Endothelial cell of umbilical vein (primary cell): ENCODE measurements around the gene COL23A1. TPM values are rescaled to one million over a fixed set of nuclear protein-coding genes. Genes with fewer than 3 reads are reported as not detected.

Experiments
- BruUV-seq: library from RNA; stranded (reverse); fragments of 400-500 nt; replicated peaks from 2 replicates; lab custom pipeline; 2021; lab: Mats Ljungman, UMichigan
- CTCF ChIA-PET: fragments of 300-600, 350-600 bp; sonication (Branson Sonifier 250); formaldehyde crosslinking; loops from one replicate; lab custom pipeline; 2021; ENCODE audit warnings: antibody characterized with exemption, inconsistent platforms; lab: Charles Lee
- POLR2A ChIA-PET: fragments of 300-600, 350-600 bp; sonication (Branson Sonifier 250); formaldehyde crosslinking; loops from one replicate; lab custom pipeline; 2021; ENCODE audit warnings: antibody characterized with exemption, inconsistent platforms; lab: Charles Lee
- DNase-seq: peaks from one replicate; pipeline ENCODE4 v3.0.0-alpha.2; 2011; ENCODE audit warnings: low read depth, low spot score
- FAIRE-seq: peaks from 2 replicates; lab custom pipeline; 2011; peaks lifted over from hg19 to GRCh38; lab: Jason Lieb, UNC
- H2AFZ ChIP-seq: 2 replicates; pipeline ENCODE4 v1.6.0; 2012; ENCODE audit warnings: low read depth, low read length, control low read depth, inconsistent platforms
- H3K27ac ChIP-seq: 2 replicates; pipeline ENCODE4 v1.5.1; 2011; ENCODE audit warnings: low read depth, mild to moderate bottlenecking, control low read depth, low read length, moderate library complexity; ENCODE audit not compliant: insufficient read depth
- H3K27me3 ChIP-seq, 2 experiments: 2 replicates each; pipeline versions ENCODE4 v1.6.0 to v1.6.1; 2011; ENCODE audit warnings: low read length in 2 of 2, mixed read lengths in 1 of 2; ENCODE audit not compliant: control insufficient read depth in 2 of 2, insufficient read depth in 2 of 2
- H3K36me3 ChIP-seq, 2 experiments: 2 replicates in 1 of 2; 3 replicates in 1 of 2; pipeline ENCODE4 v1.5.1; 2011; ENCODE audit warnings: low read length in 2 of 2, mild to moderate bottlenecking in 1 of 2, moderate library complexity in 1 of 2; ENCODE audit not compliant: control insufficient read depth in 2 of 2, insufficient read depth in 2 of 2; ENCODE audit errors: extremely low read depth in 1 of 2
- H3K4me1 ChIP-seq: 3 replicates; pipeline ENCODE4 v1.5.1; 2011; ENCODE audit warnings: mild to moderate bottlenecking, low read length; ENCODE audit not compliant: control insufficient read depth, insufficient read depth; ENCODE audit errors: extremely low read depth
- H3K4me2 ChIP-seq: 2 replicates; pipeline ENCODE4 v1.6.1; 2011; ENCODE audit warnings: low read length, control low read depth, mixed read lengths; ENCODE audit not compliant: insufficient read depth
- H3K4me3 ChIP-seq, 3 experiments: fragments of 200-600 bp in 1 of 3; sonication (generic), shearing (Covaris generic) in 1 of 3; replicated peaks in 1 of 3; 2 replicates each; pipeline ENCODE4 v1.5.1; 2011 to 2016; ENCODE audit warnings: control low read depth in 3 of 3, low read length in 3 of 3, mild to moderate bottlenecking in 2 of 3, inconsistent platforms in 1 of 3, low read depth in 1 of 3, moderate library complexity in 1 of 3; ENCODE audit not compliant: insufficient read depth in 1 of 3
- H3K79me2 ChIP-seq: 2 replicates; pipeline ENCODE4 v1.6.0; 2012; ENCODE audit warnings: low read length, inconsistent platforms; ENCODE audit not compliant: control insufficient read depth, insufficient read depth
- H3K9ac ChIP-seq: replicated peaks from 2 replicates; pipeline ENCODE3; 2011; ENCODE audit warnings: low read length, control low read depth; ENCODE audit not compliant: insufficient read depth; ENCODE audit errors: extremely low read depth
- H3K9me1 ChIP-seq: replicated peaks from 3 replicates; pipeline ENCODE4 v1.6.0; 2011; ENCODE audit warnings: mild to moderate bottlenecking, low read length; ENCODE audit not compliant: control insufficient read depth, insufficient read depth; ENCODE audit errors: extremely low read depth
- H3K9me3 ChIP-seq: replicated peaks from 2 replicates; pipeline ENCODE4 v1.5.1; 2012; ENCODE audit warnings: low read length, inconsistent platforms; ENCODE audit not compliant: control insufficient read depth, insufficient read depth
- H4K20me1 ChIP-seq: replicated peaks from 2 replicates; pipeline ENCODE3; 2011; ENCODE audit warnings: mild to moderate bottlenecking, low read length; ENCODE audit not compliant: control insufficient read depth, insufficient read depth; ENCODE audit errors: extremely low read depth
- EZH2 ChIP-seq: IDR thresholded peaks from 2 replicates; pipeline ENCODE4 v1.6.1; 2012; ENCODE audit warnings: borderline replicate concordance, low read depth, mild to moderate bottlenecking, moderate library complexity, low read length, inconsistent platforms; ENCODE audit not compliant: severe bottlenecking
- FOS ChIP-seq: IDR thresholded peaks from 2 replicates; pipeline ENCODE4 v1.6.1; 2011; ENCODE audit warnings: mild to moderate bottlenecking, low read length, moderate library complexity, borderline replicate concordance; ENCODE audit not compliant: insufficient read depth
- GATA2 ChIP-seq: IDR thresholded peaks from 2 replicates; pipeline ENCODE4 v1.7.0; 2011; ENCODE audit warnings: low read depth, mild to moderate bottlenecking, moderate library complexity, mixed read lengths, low read length; ENCODE audit not compliant: insufficient read length, insufficient read depth
- JUN ChIP-seq: IDR thresholded peaks from 2 replicates; pipeline ENCODE4 v1.6.1; 2011; ENCODE audit warnings: borderline replicate concordance, low read depth; ENCODE audit not compliant: insufficient read length, insufficient read depth
- MAX ChIP-seq: IDR thresholded peaks from 2 replicates; pipeline ENCODE4 v1.6.1; 2011; ENCODE audit not compliant: insufficient read depth, insufficient read length
- MYC ChIP-seq: IDR thresholded peaks from one replicate; pipeline ENCODE4 v1.6.1; 2011; ENCODE audit warnings: mild to moderate bottlenecking, low read depth, low read length
- POLR2A ChIP-seq: IDR thresholded peaks from 2 replicates; pipeline ENCODE4 v1.6.1; 2012; ENCODE audit warnings: low read depth, mild to moderate bottlenecking, control low read depth, low read length
- POLR2AphosphoS5 ChIP-seq: IDR thresholded peaks from 2 replicates; pipeline ENCODE4 v1.6.1; 2012; ENCODE audit warnings: low read depth, mild to moderate bottlenecking, control low read depth, low read length, moderate library complexity; ENCODE audit not compliant: insufficient read depth
- dilution Hi-C: fragments of 300-500 bp; cut with MboI; formaldehyde crosslinking; loops from one replicate; pipeline ENCODE4 v1.15.0; 2019; ENCODE audit warnings: low sequenced_read_pairs; ENCODE audit not compliant: extremely low pct_ligation_motif_present
- intact Hi-C: fragments of 100-400 bp; cut with micrococcal nuclease; formaldehyde crosslinking; loops from one replicate; pipeline ENCODE4 v1.10.0; 2022
- polyA plus RNA-seq, 4 experiments: library from polyadenylated mRNA; depleted of rRNA in 3 of 4; stranded (reverse) in 3 of 4; unstranded in 1 of 4; fragments of >200 nt; gene quantifications; 2 replicates each; pipeline versions ENCODE4 v1.2.1 to v1.2.3, GENCODE V29; 2011 to 2012; ENCODE audit warnings: missing spikeins in 1 of 4
- total RNA-seq: library from RNA; stranded (reverse); gene quantifications from 2 replicates; pipeline ENCODE4 v1.2.3, GENCODE V29; 2021
- TF ChIP-seq, protein P1 (sequence below), 2 donors: IDR thresholded peaks; 1 replicate in 1 of 2; 2 replicates in 1 of 2; pipeline ENCODE4 v1.5.1; 2011; ENCODE audit warnings: low read length in 2 of 2, mild to moderate bottlenecking in 2 of 2, moderate library complexity in 2 of 2, control low read depth in 1 of 2, inconsistent platforms in 1 of 2, low read depth in 1 of 2; ENCODE audit not compliant: insufficient read depth in 1 of 2; ENCODE audit errors: extremely low read depth in 1 of 2

The COL23A1 gene
- total and polyA plus RNA-seq, 2 donors (not counting 3 experiments of a cell fraction or from before 2014, with no cell fraction given), result not detected

DNA sequence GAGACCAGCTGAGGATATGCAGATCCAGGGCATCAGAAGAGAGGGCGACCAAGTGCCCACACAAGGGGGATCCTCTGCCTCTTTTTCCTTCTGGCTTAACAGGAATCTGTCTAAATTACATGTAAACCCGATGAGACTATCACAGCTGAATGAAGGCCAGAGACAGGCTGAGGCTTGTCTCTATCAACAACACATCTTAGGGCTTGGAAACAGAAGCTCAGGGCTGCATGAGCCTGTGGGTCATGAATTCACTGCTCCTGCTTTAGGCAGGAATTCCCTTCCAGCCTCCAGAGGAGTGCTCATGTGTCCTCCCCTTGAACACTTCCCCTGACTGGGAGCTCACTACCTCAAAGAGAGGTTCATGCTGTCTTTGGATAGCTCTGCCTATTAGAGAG lies 251.4 kb downstream of the COL23A1 start:
- ChIA-PET CTCF (no interaction called here), POLR2A (no interaction called here)
- Histone ChIP-seq H3K4me1 (no peaks in the 10 kb centered on the region), H3K4me3 (no peak overlapping the region), H2AFZ (no peak overlapping the region), H3K79me2 (no peaks in the 10 kb centered on the region), H4K20me1 (no peaks in the 10 kb centered on the region), H3K4me2 (no peak overlapping the region), H3K9me3 (no peaks in the 10 kb centered on the region), H3K9ac (no peak overlapping the region), H3K9me1 (no peaks in the 10 kb centered on the region), H3K27me3 (no peaks in the 10 kb centered on the region), H3K27ac (no peak overlapping the region), H3K36me3 (no peaks in the 10 kb centered on the region)
- intact Hi-C loops (no loop called here), dilution Hi-C loops (no loop called here)
- DNase-seq, result no peak
- no peak for FAIRE-seq
- no peak for TF ChIP-seq EZH2
- TF ChIP-seq MYC, result no peak
- no peak for TF ChIP-seq GATA2
- no peak for TF ChIP-seq POLR2A
- no peak for TF ChIP-seq POLR2AphosphoS5
- no peak for TF ChIP-seq MAX
- TF ChIP-seq JUN, result no peak
- no peak for TF ChIP-seq FOS
- TF ChIP-seq, protein P1, sequence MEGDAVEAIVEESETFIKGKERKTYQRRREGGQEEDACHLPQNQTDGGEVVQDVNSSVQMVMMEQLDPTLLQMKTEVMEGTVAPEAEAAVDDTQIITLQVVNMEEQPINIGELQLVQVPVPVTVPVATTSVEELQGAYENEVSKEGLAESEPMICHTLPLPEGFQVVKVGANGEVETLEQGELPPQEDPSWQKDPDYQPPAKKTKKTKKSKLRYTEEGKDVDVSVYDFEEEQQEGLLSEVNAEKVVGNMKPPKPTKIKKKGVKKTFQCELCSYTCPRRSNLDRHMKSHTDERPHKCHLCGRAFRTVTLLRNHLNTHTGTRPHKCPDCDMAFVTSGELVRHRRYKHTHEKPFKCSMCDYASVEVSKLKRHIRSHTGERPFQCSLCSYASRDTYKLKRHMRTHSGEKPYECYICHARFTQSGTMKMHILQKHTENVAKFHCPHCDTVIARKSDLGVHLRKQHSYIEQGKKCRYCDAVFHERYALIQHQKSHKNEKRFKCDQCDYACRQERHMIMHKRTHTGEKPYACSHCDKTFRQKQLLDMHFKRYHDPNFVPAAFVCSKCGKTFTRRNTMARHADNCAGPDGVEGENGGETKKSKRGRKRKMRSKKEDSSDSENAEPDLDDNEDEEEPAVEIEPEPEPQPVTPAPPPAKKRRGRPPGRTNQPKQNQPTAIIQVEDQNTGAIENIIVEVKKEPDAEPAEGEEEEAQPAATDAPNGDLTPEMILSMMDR (IDR thresholded peaks at IDR 0.05; ENCODE audit: extremely low read depth in 1 of 2, insufficient read depth in 1 of 2, low read depth in 1 of 2, low read length in 2 of 2), result no peak
- BruUV-seq, result no TSS peak
